ENCODE measurements around the gene ZBTB2. TPM values are rescaled to one million over a fixed set of nuclear protein-coding genes. Genes with fewer than 3 reads are reported as not detected.

ZBTB2 gene
- total RNA-seq, 1 experiment from 2014 or later: 20.3 TPM

DNA sequence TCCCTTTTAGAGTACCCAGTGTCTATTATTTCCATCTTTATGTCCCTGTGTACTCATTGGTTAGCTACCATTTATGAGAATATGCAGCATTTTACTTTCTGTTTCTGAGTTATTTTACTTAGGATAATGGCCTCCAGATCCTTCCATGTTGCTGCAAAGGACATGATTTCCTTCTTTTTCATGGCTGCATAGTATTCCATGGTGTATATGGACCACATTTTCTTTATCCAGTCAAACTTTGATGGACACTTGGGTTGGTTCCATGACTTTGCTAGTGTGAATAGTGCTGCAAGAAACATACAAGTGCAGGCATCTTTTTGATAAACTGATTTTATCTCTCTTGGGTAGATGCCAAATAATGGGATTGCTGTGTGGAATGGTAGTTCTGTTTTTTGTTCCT is 55.4 kb downstream of the ZBTB2 start:
- no peaks in the 10 kb centered on the region for H3K4me1 ChIP-seq (ENCODE audit: insufficient read depth, low read length)
- intact Hi-C loops (cut with micrococcal nuclease): loop anchor here (2.0 to 10.0 kb wide), 2 partner anchors 321 to 921 kb away; no protein-coding TSS in a partner anchor
- H3K27ac ChIP-seq (ENCODE audit: low read length): no peak overlapping the region
- peaks cover 20% of the 10 kb centered on the region for H3K79me2 ChIP-seq (ENCODE audit: low read length)
- H3K36me3 ChIP-seq (ENCODE audit: low read depth, low read length): peaks cover 35% of the 10 kb centered on the region
- ATAC-seq (no peak), DNase-seq (no peak)
- CTCF ChIA-PET: interaction anchor here (0.8 kb wide), 1 partner anchor 444 kb away, joined by 3 read pairs; no protein-coding TSS in a partner anchor
- H4K20me1 ChIP-seq (ENCODE audit: low read length): peaks cover 11% of the 10 kb centered on the region; the same call in 1 of the 2 replicates
- H3K9me2 ChIP-seq (replicated peaks; ENCODE audit: low read length): no peaks in the 10 kb centered on the region
- no peak overlapping the region for H2AFZ ChIP-seq (ENCODE audit: low read length)
- TF ChIP-seq CTCF (conservative IDR thresholded peaks at IDR 0.05; ENCODE audit: low read depth, low read length) (no peak), EZH2 (IDR thresholded peaks at IDR 0.05; ENCODE audit: low read length, unreplicated experiment) (no peak), EZH2phosphoT487 (IDR thresholded peaks at IDR 0.05; ENCODE audit: borderline replicate concordance, low read length) (no peak)
- H3K4me3 ChIP-seq (ENCODE audit: low read length): no peak overlapping the region
- H3K27me3 ChIP-seq (ENCODE audit: low read length): no peaks in the 10 kb centered on the region
- POLR2A ChIA-PET (ENCODE audit: unreplicated experiment): no interaction called here
- no TSS peak for BruUV-seq (replicated peaks)
- H3F3A ChIP-seq (ENCODE audit: low read length, unreplicated experiment): no peaks in the 10 kb centered on the region
- H3K9me3 ChIP-seq (ENCODE audit: low read length): no peaks in the 10 kb centered on the region
- no peak overlapping the region for H3K9ac ChIP-seq (ENCODE audit: low read length)
- H3K4me2 ChIP-seq (ENCODE audit: low read length): no peak overlapping the region

DNA sequence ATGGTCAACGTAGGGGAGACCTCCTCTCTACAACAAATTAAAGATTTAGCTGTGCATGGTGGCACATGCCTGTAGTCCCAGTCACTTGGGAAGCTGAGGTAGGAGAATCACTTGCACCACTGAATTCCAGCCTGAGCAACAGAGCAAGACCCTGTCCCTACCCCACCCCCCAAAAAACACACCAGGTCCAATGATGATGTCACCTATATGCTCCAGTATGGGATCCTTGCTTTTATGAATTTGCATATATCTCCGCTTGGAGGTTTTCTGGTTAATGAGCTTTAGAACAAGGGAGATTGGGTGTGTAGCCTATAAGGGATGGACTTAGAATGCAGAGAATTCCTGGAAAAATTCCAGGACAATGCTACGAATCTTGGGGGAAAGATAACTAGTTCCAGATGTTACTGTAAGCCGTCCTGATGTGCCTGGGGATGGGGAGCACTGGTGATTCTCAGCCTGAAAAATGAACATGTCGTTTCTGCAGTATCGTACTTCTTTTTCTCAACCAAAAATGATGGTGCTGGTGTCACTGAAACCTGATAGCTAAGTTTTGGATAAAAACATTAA is 61.1 kb downstream of the ZBTB2 start:
- Histone ChIP-seq H2AFZ (ENCODE audit: low read length) (no peak overlapping the region), H3K4me3 (ENCODE audit: low read length) (no peak overlapping the region), H3K79me2 (ENCODE audit: low read length) (peaks cover 47% of the 10 kb centered on the region), H3K9me2 (replicated peaks; ENCODE audit: low read length) (no peaks in the 10 kb centered on the region), H3K27me3 (ENCODE audit: low read length) (no peaks in the 10 kb centered on the region), H3F3A (ENCODE audit: low read length, unreplicated experiment) (no peaks in the 10 kb centered on the region), H3K4me1 (ENCODE audit: insufficient read depth, low read length) (peaks cover 10% of the 10 kb centered on the region), H3K4me2 (ENCODE audit: low read length) (no peak overlapping the region), H4K20me1 (ENCODE audit: low read length) (peaks cover 21% of the 10 kb centered on the region), H3K9ac (ENCODE audit: low read length) (no peak overlapping the region), H3K27ac (ENCODE audit: low read length) (no peak overlapping the region), H3K9me3 (ENCODE audit: low read length) (no peaks in the 10 kb centered on the region), H3K36me3 (ENCODE audit: low read depth, low read length) (peaks cover 6% of the 10 kb centered on the region; the same call in 1 of the 2 replicates)
- ChIA-PET CTCF (no interaction called here), POLR2A (ENCODE audit: unreplicated experiment) (no interaction called here)
- ATAC-seq: no peak
- TF ChIP-seq EZH2phosphoT487 (IDR thresholded peaks at IDR 0.05; ENCODE audit: borderline replicate concordance, low read length): no peak
- no peak for TF ChIP-seq CTCF (conservative IDR thresholded peaks at IDR 0.05; ENCODE audit: low read depth, low read length)
- TF ChIP-seq EZH2 (IDR thresholded peaks at IDR 0.05; ENCODE audit: low read length, unreplicated experiment): no peak
- intact Hi-C loops (cut with micrococcal nuclease): loop anchor here (10.0 kb wide), 1 partner anchor 915 kb away; no protein-coding TSS in a partner anchor
- DNase-seq: no peak
- no TSS peak for BruUV-seq (replicated peaks)

DNA sequence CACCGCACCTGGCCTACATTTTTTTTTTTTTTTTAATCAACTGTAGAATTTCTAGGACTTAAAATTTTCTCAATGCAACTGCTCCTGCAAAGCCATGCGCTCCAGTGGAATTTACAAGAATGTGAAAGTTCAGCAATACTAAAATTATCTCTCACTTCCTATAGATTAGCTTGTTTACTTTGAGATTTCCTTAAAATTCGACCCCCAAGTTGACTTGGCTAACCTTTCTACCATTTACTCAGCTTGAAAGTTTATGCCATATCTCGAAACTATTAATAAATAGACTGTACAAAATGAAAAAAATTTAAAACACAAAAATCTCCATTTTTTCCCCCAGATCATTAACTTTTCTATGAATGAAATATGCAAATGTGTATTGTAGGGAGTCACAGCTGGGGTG is 64.3 kb downstream of the ZBTB2 start:
- H3K27me3 ChIP-seq (ENCODE audit: low read length): no peaks in the 10 kb centered on the region
- DNase-seq (no peak), ATAC-seq (no peak)
- peaks cover 52% of the 10 kb centered on the region for H3K79me2 ChIP-seq (ENCODE audit: low read length)
- peak overlapping the region; percentile 89 for H3K4me3 ChIP-seq (ENCODE audit: low read length)
- no peaks in the 10 kb centered on the region for H3F3A ChIP-seq (ENCODE audit: low read length, unreplicated experiment)
- intact Hi-C loops (cut with micrococcal nuclease): loop anchor here (10.0 kb wide), 1 partner anchor 82 kb away; no protein-coding TSS in a partner anchor
- ChIA-PET POLR2A (ENCODE audit: unreplicated experiment) (no interaction called here), CTCF (interaction anchor here (0.7 kb wide), 1 partner anchor 7 kb away, joined by 8 read pairs; no protein-coding TSS in a partner anchor)
- H4K20me1 ChIP-seq (ENCODE audit: low read length): peaks cover 21% of the 10 kb centered on the region
- 0 out of 2 replicates have a peak overlapping the region, but pooled peaks have one; percentile 1 for H3K27ac ChIP-seq (ENCODE audit: low read length)
- no peaks in the 10 kb centered on the region for H3K9me3 ChIP-seq (ENCODE audit: low read length)
- no peak overlapping the region for H2AFZ ChIP-seq (ENCODE audit: low read length)
- H3K9me2 ChIP-seq (replicated peaks; ENCODE audit: low read length): no peaks in the 10 kb centered on the region
- peaks cover 27% of the 10 kb centered on the region for H3K4me1 ChIP-seq (ENCODE audit: insufficient read depth, low read length)
- no peak for TF ChIP-seq EZH2phosphoT487 (IDR thresholded peaks at IDR 0.05; ENCODE audit: borderline replicate concordance, low read length)
- TF ChIP-seq EZH2 (IDR thresholded peaks at IDR 0.05; ENCODE audit: low read length, unreplicated experiment): no peak
- no peak for TF ChIP-seq CTCF (conservative IDR thresholded peaks at IDR 0.05; ENCODE audit: low read depth, low read length)
- BruUV-seq (replicated peaks): no TSS peak
- H3K9ac ChIP-seq (ENCODE audit: low read length): peak overlapping the region; percentile 95
- H3K36me3 ChIP-seq (ENCODE audit: low read depth, low read length): no peaks in the 10 kb centered on the region
- H3K4me2 ChIP-seq (ENCODE audit: low read length): peak overlapping the region; percentile 80
